Keratinocyte (primary cell): ENCODE measurements around the gene PRXL2A. TPM values are rescaled to one million over a fixed set of nuclear protein-coding genes. Genes with fewer than 3 reads are reported as not detected.

ENCODE experiments used
- DNase-seq: peaks from one replicate; pipeline ENCODE4 v3.0.0-alpha.2; 2011; ENCODE audit warnings: low read depth, missing footprints, low spot score
- FAIRE-seq: peaks from 2 replicates; lab custom pipeline; 2011; peaks lifted over from hg19 to GRCh38; lab: Jason Lieb, UNC
- H2AFZ ChIP-seq: 2 replicates; pipeline ENCODE4 v1.6.0; 2012; ENCODE audit warnings: low read length, control low read depth, inconsistent platforms; ENCODE audit not compliant: control insufficient read depth
- H3K27ac ChIP-seq: 2 replicates; pipeline ENCODE4 v1.5.1; 2011; ENCODE audit warnings: low read length; ENCODE audit not compliant: control insufficient read depth, insufficient read depth
- H3K27me3 ChIP-seq: 3 replicates; pipeline ENCODE4 v1.6.0; 2011; ENCODE audit warnings: low read length; ENCODE audit not compliant: control insufficient read depth, insufficient read depth; ENCODE audit errors: extremely low read depth
- H3K36me3 ChIP-seq, 2 experiments: 2 replicates in 1 of 2; 3 replicates in 1 of 2; pipeline ENCODE4 v1.5.1; 2011; ENCODE audit warnings: low read length in 2 of 2, mild to moderate bottlenecking in 1 of 2; ENCODE audit not compliant: control insufficient read depth in 2 of 2, insufficient read depth in 2 of 2; ENCODE audit errors: extremely low read depth in 1 of 2
- H3K4me1 ChIP-seq: 3 replicates; pipeline ENCODE4 v1.5.1; 2011; ENCODE audit warnings: low read length; ENCODE audit not compliant: control insufficient read depth, insufficient read depth; ENCODE audit errors: extremely low read depth
- H3K4me2 ChIP-seq: 3 replicates; pipeline ENCODE4 v1.6.0; 2011; ENCODE audit warnings: low read depth, low read length; ENCODE audit not compliant: control insufficient read depth, insufficient read depth; ENCODE audit errors: extremely low read depth
- H3K4me3 ChIP-seq, 3 experiments: fragments of 200-600 bp in 1 of 3; sonication (generic) in 1 of 3; 2 replicates in 2 of 3; 3 replicates in 1 of 3; pipeline ENCODE4 v1.5.1; 2011 to 2016; ENCODE audit warnings: low read length in 3 of 3, mild to moderate bottlenecking in 3 of 3, control low read depth in 2 of 3, inconsistent platforms in 1 of 3, low read depth in 1 of 3, mixed read lengths in 1 of 3, mixed run types in 1 of 3, moderate library complexity in 1 of 3; ENCODE audit not compliant: control insufficient read depth in 2 of 3, insufficient read depth in 2 of 3; ENCODE audit errors: extremely low read depth in 1 of 3
- H3K79me2 ChIP-seq: 2 replicates; pipeline ENCODE4 v1.6.0; 2012; ENCODE audit warnings: low read length; ENCODE audit not compliant: control insufficient read depth, insufficient read depth
- H3K9ac ChIP-seq: 3 replicates; pipeline ENCODE4 v1.6.0; 2011; ENCODE audit warnings: low read length; ENCODE audit not compliant: control insufficient read depth, insufficient read depth; ENCODE audit errors: extremely low read depth
- H3K9me1 ChIP-seq: 3 replicates; pipeline ENCODE4 v1.6.0; 2011; ENCODE audit warnings: low read length; ENCODE audit not compliant: control insufficient read depth, insufficient read depth; ENCODE audit errors: extremely low read depth
- H3K9me3 ChIP-seq: 2 replicates; pipeline ENCODE4 v1.5.1; 2012; ENCODE audit warnings: low read depth, low read length; ENCODE audit not compliant: control insufficient read depth
- H4K20me1 ChIP-seq: 3 replicates; pipeline ENCODE4 v1.6.0; 2011; ENCODE audit warnings: low read length; ENCODE audit not compliant: control insufficient read depth, insufficient read depth; ENCODE audit errors: extremely low read depth
- EZH2 ChIP-seq: IDR thresholded peaks from one replicate; pipeline ENCODE4 v1.6.1; 2012; ENCODE audit warnings: inconsistent platforms, mild to moderate bottlenecking, low read length, moderate library complexity
- dilution Hi-C: fragments of 300-500 bp; cut with MboI; formaldehyde crosslinking; loops from one replicate; pipeline ENCODE4 v1.7.0; 2020; ENCODE audit warnings: low sequenced_read_pairs; ENCODE audit not compliant: extremely low pct_ligation_motif_present
- polyA plus RNA-seq, 5 experiments: library from polyadenylated mRNA; depleted of rRNA in 3 of 5; stranded (reverse) in 3 of 5; stranded (forward) in 1 of 5; unstranded in 1 of 5; fragments of >200 nt; gene quantifications; 1 replicate in 1 of 5; 2 replicates in 3 of 5; 3 replicates in 1 of 5; pipeline versions ENCODE4 v1.2.1 to v1.2.3, GENCODE V29; 2011 to 2012; ENCODE audit warnings: missing spikeins in 2 of 5, low read depth in 1 of 5, low replicate concordance in 1 of 5
- TF ChIP-seq, protein P1 (sequence below), 3 experiments: IDR thresholded peaks in 1 of 3; conservative IDR thresholded peaks in 1 of 3; optimal IDR thresholded peaks in 1 of 3; 2 replicates in 2 of 3; 3 replicates in 1 of 3; pipeline versions ENCODE3 to v1.5.1; 2011; ENCODE audit warnings: low read length in 3 of 3, mild to moderate bottlenecking in 3 of 3, moderate library complexity in 2 of 3, control low read depth in 1 of 3, inconsistent platforms in 1 of 3; ENCODE audit not compliant: insufficient read depth in 2 of 3; ENCODE audit errors: extremely low read depth in 1 of 3

The PRXL2A gene
- polyA plus RNA-seq, 1 donor (not counting 4 experiments of a cell fraction or from before 2014, with no cell fraction given) = 71.6 TPM

DNA sequence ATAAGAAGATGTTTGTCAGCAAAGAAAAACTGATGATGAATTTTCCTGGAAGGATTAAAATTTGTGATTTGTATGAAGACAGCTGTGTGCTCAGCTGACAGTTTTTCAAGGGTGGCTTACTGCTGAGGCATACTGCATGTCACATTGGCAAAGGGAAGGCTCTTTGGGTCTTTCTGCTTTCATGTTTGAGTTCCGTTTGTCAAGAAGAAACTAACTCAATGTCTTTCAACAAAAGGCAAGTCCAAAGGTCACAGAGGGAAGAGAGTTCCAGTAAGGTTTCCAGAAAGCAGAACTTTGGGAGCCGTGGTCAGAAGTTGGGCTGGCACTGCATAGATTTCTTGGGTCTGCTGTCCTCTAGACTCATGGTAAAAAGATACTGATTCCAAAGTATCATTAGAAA lies 34.8 kb upstream of the PRXL2A start:
- H3K4me2 ChIP-seq = no peak overlapping the region
- no peaks in the 10 kb centered on the region for H3K4me1 ChIP-seq
- no peaks in the 10 kb centered on the region for H3K9me1 ChIP-seq
- no peaks in the 10 kb centered on the region for H3K9me3 ChIP-seq
- TF ChIP-seq, protein P1, sequence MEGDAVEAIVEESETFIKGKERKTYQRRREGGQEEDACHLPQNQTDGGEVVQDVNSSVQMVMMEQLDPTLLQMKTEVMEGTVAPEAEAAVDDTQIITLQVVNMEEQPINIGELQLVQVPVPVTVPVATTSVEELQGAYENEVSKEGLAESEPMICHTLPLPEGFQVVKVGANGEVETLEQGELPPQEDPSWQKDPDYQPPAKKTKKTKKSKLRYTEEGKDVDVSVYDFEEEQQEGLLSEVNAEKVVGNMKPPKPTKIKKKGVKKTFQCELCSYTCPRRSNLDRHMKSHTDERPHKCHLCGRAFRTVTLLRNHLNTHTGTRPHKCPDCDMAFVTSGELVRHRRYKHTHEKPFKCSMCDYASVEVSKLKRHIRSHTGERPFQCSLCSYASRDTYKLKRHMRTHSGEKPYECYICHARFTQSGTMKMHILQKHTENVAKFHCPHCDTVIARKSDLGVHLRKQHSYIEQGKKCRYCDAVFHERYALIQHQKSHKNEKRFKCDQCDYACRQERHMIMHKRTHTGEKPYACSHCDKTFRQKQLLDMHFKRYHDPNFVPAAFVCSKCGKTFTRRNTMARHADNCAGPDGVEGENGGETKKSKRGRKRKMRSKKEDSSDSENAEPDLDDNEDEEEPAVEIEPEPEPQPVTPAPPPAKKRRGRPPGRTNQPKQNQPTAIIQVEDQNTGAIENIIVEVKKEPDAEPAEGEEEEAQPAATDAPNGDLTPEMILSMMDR (optimal IDR thresholded peaks at IDR 0.05 in 1 of 3, IDR thresholded peaks at IDR 0.05 in 1 of 3, conservative IDR thresholded peaks at IDR 0.05 in 1 of 3; ENCODE audit: extremely low read depth in 1 of 3, insufficient read depth in 2 of 3, low read length in 3 of 3) = no peak
- TF ChIP-seq EZH2 = no peak
- no peak overlapping the region for H2AFZ ChIP-seq
- H3K9ac ChIP-seq = no peak overlapping the region
- H3K36me3 ChIP-seq = no peaks in the 10 kb centered on the region
- no peak overlapping the region for H3K4me3 ChIP-seq
- FAIRE-seq (no peak), DNase-seq (no peak)
- no peaks in the 10 kb centered on the region for H3K27me3 ChIP-seq
- H3K27ac ChIP-seq = no peak overlapping the region
- H3K79me2 ChIP-seq = no peaks in the 10 kb centered on the region
- dilution Hi-C loops = loop anchor here (25.0 kb wide), 1 partner anchor 111 kb away; no protein-coding TSS in a partner anchor
- H4K20me1 ChIP-seq = no peaks in the 10 kb centered on the region

DNA sequence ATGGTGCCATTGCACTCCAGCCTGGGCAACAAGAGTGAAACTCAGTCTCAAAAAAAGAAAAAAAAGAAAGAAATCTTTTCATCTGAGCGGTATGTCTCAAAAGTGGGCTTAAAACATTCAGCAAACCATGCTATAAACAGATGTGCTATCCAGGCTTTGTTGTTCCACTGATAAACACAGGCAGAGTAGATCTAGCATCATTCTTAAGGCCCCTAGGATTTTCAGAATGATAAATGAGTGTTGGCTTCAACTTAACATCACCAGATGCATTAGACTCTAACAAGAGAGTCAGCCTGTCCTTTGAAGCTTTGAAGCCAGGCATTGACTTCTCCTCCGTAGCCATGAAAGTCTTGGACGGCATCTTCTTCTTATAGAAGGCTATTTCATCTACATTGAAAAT lies 28.6 kb upstream of the PRXL2A start:
- no peaks in the 10 kb centered on the region for H3K9me3 ChIP-seq
- no peaks in the 10 kb centered on the region for H3K4me1 ChIP-seq
- no peak overlapping the region for H2AFZ ChIP-seq
- FAIRE-seq (no peak), DNase-seq (no peak)
- peaks cover 2% of the 10 kb centered on the region for H3K9me1 ChIP-seq
- H3K36me3 ChIP-seq = no peaks in the 10 kb centered on the region
- H3K4me3 ChIP-seq = no peak overlapping the region
- no peak overlapping the region for H3K9ac ChIP-seq
- H3K4me2 ChIP-seq = no peak overlapping the region
- H3K79me2 ChIP-seq = no peaks in the 10 kb centered on the region
- dilution Hi-C loops = no loop called here
- TF ChIP-seq, protein P1 (optimal IDR thresholded peaks at IDR 0.05 in 1 of 3, IDR thresholded peaks at IDR 0.05 in 1 of 3, conservative IDR thresholded peaks at IDR 0.05 in 1 of 3; ENCODE audit: extremely low read depth in 1 of 3, insufficient read depth in 2 of 3, low read length in 3 of 3) = no peak
- no peak for TF ChIP-seq EZH2
- no peaks in the 10 kb centered on the region for H3K27me3 ChIP-seq
- H4K20me1 ChIP-seq = no peaks in the 10 kb centered on the region
- no peak overlapping the region for H3K27ac ChIP-seq
